HepG2 (cell line): Measurements from ENCODE around the gene DYTN. TPM values are rescaled to one million over a fixed set of nuclear protein-coding genes. Genes with fewer than 3 reads are reported as not detected.

ENCODE experiments used
- ATAC-seq: fragments of 200-7000 bp; cut with Tn5 transposase; 3 replicates; pipeline ENCODE4 v1.9.1; 2020; ENCODE audit warnings: mild to moderate bottlenecking, moderate library complexity
- BruUV-seq: library from RNA; stranded (reverse); fragments of 400-500 nt; replicated peaks from 2 replicates; lab custom pipeline; 2021; lab: Mats Ljungman, UMichigan
- CTCF ChIA-PET: fragments of 300-600 bp; formaldehyde crosslinking; extraction: SDS; loops from one replicate; lab custom pipeline; 2021; ENCODE audit warnings: low total read pairs, inconsistent platforms, low intra/inter-chr PET ratio; lab: Yijun Ruan, JAX
- POLR2A ChIA-PET: fragments of 350-600 bp; sonication (Branson Sonifier 250); formaldehyde crosslinking; loops from one replicate; lab custom pipeline; 2020; ENCODE audit warnings: antibody characterized with exemption, inconsistent platforms; lab: Yijun Ruan, JAX
- DNase-seq: peaks from one replicate; pipeline ENCODE4 v3.0.0-alpha.2; 2015; ENCODE audit warnings: low spot score
- FAIRE-seq: peaks from 3 replicates; lab custom pipeline; 2011; peaks lifted over from hg19 to GRCh38; lab: Jason Lieb, UNC
- H2AFZ ChIP-seq: one replicate; pipeline ENCODE4 v1.6.1; 2011; ENCODE audit warnings: low read length, inconsistent platforms
- H3K27ac ChIP-seq: fragments of 300-600 bp; 3 replicates; pipeline ENCODE4 v1.8.0; 2011; ENCODE audit warnings: mixed run types, mild to moderate bottlenecking, mixed read lengths, low read length, inconsistent platforms; ENCODE audit not compliant: insufficient read depth; ENCODE audit errors: extremely low read length
- H3K27me3 ChIP-seq, 2 experiments: fragments of 200-600 bp in 1 of 2; 2 replicates in 1 of 2; 3 replicates in 1 of 2; pipeline versions ENCODE4 v1.6.0 to v1.8.0; 2011; ENCODE audit warnings: low read length in 2 of 2, mild to moderate bottlenecking in 2 of 2, moderate library complexity in 2 of 2, inconsistent platforms in 1 of 2; ENCODE audit not compliant: insufficient read depth in 2 of 2, control insufficient read depth in 1 of 2
- H3K36me3 ChIP-seq, 2 experiments: fragments of 200-600 bp in 1 of 2; replicated peaks in 1 of 2; 2 replicates in 1 of 2; 3 replicates in 1 of 2; pipeline versions ENCODE4 v1.5.1 to v1.8.0; 2011; ENCODE audit warnings: low read length in 2 of 2, inconsistent platforms in 1 of 2; ENCODE audit not compliant: insufficient read depth in 2 of 2, control insufficient read depth in 1 of 2
- H3K4me1 ChIP-seq: 2 replicates; pipeline ENCODE4 v1.5.1; 2012; ENCODE audit warnings: low read length, inconsistent platforms; ENCODE audit not compliant: insufficient read depth
- H3K4me2 ChIP-seq: 2 replicates; pipeline ENCODE4 v1.6.0; 2011; ENCODE audit warnings: low read depth, low read length, inconsistent platforms
- H3K4me3 ChIP-seq, 3 experiments: fragments of 200-600 bp in 1 of 3; sonication (generic), shearing (Covaris generic) in 1 of 3; replicated peaks in 1 of 3; 2 replicates each; pipeline ENCODE4 v1.5.1; 2011 to 2016; ENCODE audit warnings: low read length in 3 of 3, inconsistent platforms in 2 of 3, low read depth in 2 of 3, mild to moderate bottlenecking in 2 of 3, control low read depth in 1 of 3, mixed read lengths in 1 of 3; ENCODE audit not compliant: insufficient read depth in 1 of 3
- H3K79me2 ChIP-seq: one replicate; pipeline ENCODE4 v1.6.1; 2011; ENCODE audit warnings: low read length, inconsistent platforms; ENCODE audit not compliant: insufficient read depth
- H3K9ac ChIP-seq: 2 replicates; pipeline ENCODE4 v1.6.0; 2011; ENCODE audit warnings: mild to moderate bottlenecking, low read depth, low read length, inconsistent platforms; ENCODE audit not compliant: insufficient read depth
- H3K9me3 ChIP-seq: 2 replicates; pipeline ENCODE4 v1.5.1; 2012; ENCODE audit warnings: mild to moderate bottlenecking, low read length
- H4K20me1 ChIP-seq: 2 replicates; pipeline ENCODE4 v1.6.0; 2011; ENCODE audit warnings: inconsistent platforms, mild to moderate bottlenecking, low read length, moderate library complexity; ENCODE audit not compliant: insufficient read depth
- HCFC1 ChIP-seq: fragments of 150-350 bp; IDR thresholded peaks from 2 replicates; pipeline ENCODE4 v1.6.1; 2014; ENCODE audit warnings: low read depth, low read length
- IRF9 ChIP-seq: sonication (generic); formaldehyde crosslinking; IDR thresholded peaks from 2 replicates; pipeline ENCODE4 v1.8.0; 2022; ENCODE audit warnings: missing genetic modification reagents, mild to moderate bottlenecking, borderline replicate concordance
- KDM1A ChIP-seq: IDR thresholded peaks from 2 replicates; pipeline ENCODE4 v1.6.1; 2016; ENCODE audit warnings: missing compliant biosample characterization
- KDM6A ChIP-seq: IDR thresholded peaks from 2 replicates; pipeline ENCODE4 v1.6.1; 2016; ENCODE audit warnings: low read depth
- MAFF ChIP-seq: IDR thresholded peaks from 2 replicates; pipeline ENCODE4 v1.6.1; 2011; ENCODE audit warnings: low read depth, low read length, improper control_type of control experiment
- MTF1 ChIP-seq: sonication (generic); formaldehyde crosslinking; IDR thresholded peaks from 2 replicates; pipeline ENCODE4 v1.5.0; 2020; ENCODE audit warnings: missing genetic modification reagents
- NCOA5 ChIP-seq: sonication (generic); formaldehyde crosslinking; IDR thresholded peaks from 2 replicates; pipeline ENCODE4 v1.4.0; 2020; ENCODE audit warnings: missing genetic modification reagents
- NR3C1 ChIP-seq: sonication (generic); formaldehyde crosslinking; IDR thresholded peaks from 2 replicates; pipeline ENCODE4 v1.4.0; 2020; ENCODE audit warnings: missing genetic modification reagents
- RBFOX2 ChIP-seq: fragments of 200-400 bp; formaldehyde crosslinking; IDR thresholded peaks from 2 replicates; pipeline ENCODE4 v1.6.1; 2017; ENCODE audit warnings: low read depth, mild to moderate bottlenecking, low read length
- ZFX ChIP-seq: sonication (generic); formaldehyde crosslinking; IDR thresholded peaks from 2 replicates; pipeline ENCODE4 v1.4.0; 2020; ENCODE audit warnings: mild to moderate bottlenecking, low read depth, missing genetic modification reagents, moderate library complexity
- ZFYVE20 ChIP-seq: sonication (generic); formaldehyde crosslinking; IDR thresholded peaks from 2 replicates; pipeline ENCODE4 v1.8.0; 2023; ENCODE audit warnings: low read depth, mild to moderate bottlenecking, moderate library complexity, missing genetic modification reagents, borderline replicate concordance
- ZNF253 ChIP-seq: sonication (generic); formaldehyde crosslinking; IDR thresholded peaks from 2 replicates; pipeline ENCODE4 v1.8.0; 2022; ENCODE audit warnings: mild to moderate bottlenecking, missing genetic modification reagents, borderline replicate concordance
- ZNF335 ChIP-seq: sonication (generic); formaldehyde crosslinking; IDR thresholded peaks from 2 replicates; pipeline ENCODE4 v1.4.0; 2020; ENCODE audit warnings: missing genetic modification reagents
- ZNF367 ChIP-seq: sonication (generic); formaldehyde crosslinking; IDR thresholded peaks from 2 replicates; pipeline ENCODE4 v1.4.0; 2020; ENCODE audit warnings: missing genetic modification reagents, borderline replicate concordance
- ZSCAN9 ChIP-seq: IDR thresholded peaks from 2 replicates; pipeline ENCODE4 v1.6.1; 2016; ENCODE audit warnings: borderline replicate concordance
- WGBS: methylation state at CpG from one replicate; pipeline ENCODE4 v1.1.6; 2017; ENCODE audit warnings: low lambda C conversion rate; 5-methylcytosine and 5-hydroxymethylcytosine counted together
- in situ Hi-C: cut with HindIII; loops from 2 replicates; pipeline ENCODE4 v1.10.0; 2017; ENCODE audit warnings: low pct_unique_long_range_greater_than_20kb; ENCODE audit not compliant: extremely low pct_ligation_motif_present
- intact Hi-C: fragments of 100-400 bp; cut with micrococcal nuclease; formaldehyde crosslinking; loops from one replicate; pipeline ENCODE4 v1.10.0; 2022; ENCODE audit not compliant: unreplicated experiment
- polyA plus RNA-seq, 8 experiments: library from polyadenylated mRNA; depleted of rRNA in 3 of 8; stranded (reverse) in 7 of 8; unstranded in 1 of 8; fragments of >200 nt; fragmentation: Illumina TruSeq in 4 of 8; extraction: Trizol in 4 of 8; gene quantifications; 2 replicates each; pipeline versions ENCODE4 v1.2.1 to v1.2.3, GENCODE V29; 2011 to 2016; ENCODE audit warnings: low read depth in 4 of 8, missing spikeins in 1 of 8, mixed read lengths in 1 of 8; ENCODE audit not compliant: insufficient read depth in 1 of 8
- total RNA-seq, 5 experiments: library from RNA; depleted of rRNA; stranded (reverse); fragments of >200 nt; fragmentation: Illumina TruSeq; extraction: Trizol; gene quantifications; 2 replicates each; pipeline ENCODE4 v1.2.3, GENCODE V29; 2016; ENCODE audit warnings: low read depth in 1 of 5
- TF ChIP-seq, protein P1 (sequence below): sonication (generic); formaldehyde crosslinking; IDR thresholded peaks from 2 replicates; pipeline ENCODE4 v1.4.0; 2020; ENCODE audit warnings: missing genetic modification reagents, mild to moderate bottlenecking, borderline replicate concordance

DYTN gene
- total and polyA plus RNA-seq, 2 of the 13 experiments (the other 11 are each of a cell fraction or from before 2014, with no cell fraction given): not detected

DNA sequence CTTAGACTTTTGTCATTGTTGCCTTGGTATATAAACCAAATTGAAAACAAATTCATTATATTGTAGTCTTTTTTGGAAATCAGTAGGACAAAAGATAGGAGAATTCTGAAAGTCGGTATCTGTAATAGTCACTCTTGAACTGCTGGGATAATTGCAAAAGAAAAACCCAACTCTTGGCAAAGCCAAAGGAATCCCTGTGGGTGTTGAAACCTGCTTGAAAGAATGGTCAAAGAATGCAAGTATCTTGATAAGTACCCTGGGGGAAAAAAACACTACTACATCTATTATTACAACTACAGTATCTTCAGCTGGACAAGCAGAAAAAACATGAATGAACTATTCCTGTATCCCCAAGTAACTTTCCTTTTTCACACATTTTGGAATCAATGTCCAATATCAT lies 83.2 kb downstream of the DYTN start:
- ChIA-PET POLR2A (no interaction called here), CTCF (no interaction called here)
- ATAC-seq: no peak
- no peak for FAIRE-seq
- Histone ChIP-seq H2AFZ (no peak overlapping the region), H3K9me3 (no peaks in the 10 kb centered on the region), H3K79me2 (no peaks in the 10 kb centered on the region), H3K4me1 (no peaks in the 10 kb centered on the region), H3K36me3 (no peaks in the 10 kb centered on the region), H3K27ac (no peak overlapping the region), H3K4me3 (no peak overlapping the region), H3K27me3 (no peaks in the 10 kb centered on the region), H4K20me1 (no peaks in the 10 kb centered on the region), H3K9ac (no peak overlapping the region), H3K4me2 (no peak overlapping the region)
- intact Hi-C loops: no loop called here
- no peak for DNase-seq
- TF ChIP-seq MAFF: no peak
- TF ChIP-seq NCOA5 (CRISPR knock-in tag): no peak
- TF ChIP-seq ZFYVE20: no peak
- TF ChIP-seq ZSCAN9 (CRISPR knock-in tag): no peak
- no peak for TF ChIP-seq HCFC1
- TF ChIP-seq KDM1A (CRISPR knock-in tag): no peak
- no peak for TF ChIP-seq NR3C1 (CRISPR knock-in tag)
- BruUV-seq: no TSS peak
- in situ Hi-C loops: no loop called here
- WGBS: 0% methylated on average over 1 of the region's 1 CpG

DNA sequence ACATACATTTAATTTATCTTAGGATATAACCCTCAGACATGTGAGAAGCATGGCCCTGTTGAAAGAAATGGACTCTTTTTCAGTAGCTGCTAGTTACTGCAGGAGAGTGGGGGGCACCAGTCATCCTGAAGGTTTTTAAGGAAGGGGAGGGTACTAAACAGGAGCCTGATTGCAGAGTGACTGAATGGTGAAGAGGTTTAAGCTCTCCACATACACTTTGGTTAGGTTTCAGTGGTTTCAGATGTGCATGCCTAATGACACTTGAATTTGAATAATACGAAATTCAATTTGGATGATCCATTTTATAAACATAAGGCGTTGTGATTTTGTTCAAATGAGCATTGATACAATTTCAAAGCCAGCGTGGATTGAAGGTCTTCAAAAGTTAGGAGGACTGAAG lies 86.9 kb downstream of the DYTN start:
- ATAC-seq: no peak
- 4% methylated on average over 3 of the region's 3 CpGs for WGBS
- ChIA-PET POLR2A (no interaction called here), CTCF (no interaction called here)
- Histone ChIP-seq H3K9me3 (no peaks in the 10 kb centered on the region), H4K20me1 (no peaks in the 10 kb centered on the region), H3K4me1 (no peaks in the 10 kb centered on the region), H3K9ac (no peak overlapping the region), H2AFZ (no peak overlapping the region), H3K27me3 (peaks cover 0 to 8% of the 10 kb centered on the region in 2 experiments; a peak in 1 of 5 replicates), H3K27ac (no peak overlapping the region), H3K4me3 (no peak overlapping the region), H3K36me3 (no peaks in the 10 kb centered on the region), H3K4me2 (no peak overlapping the region), H3K79me2 (no peaks in the 10 kb centered on the region)
- intact Hi-C loops: no loop called here
- TF ChIP-seq ZNF335 (CRISPR knock-in tag) (no peak), IRF9 (CRISPR knock-in tag) (no peak), ZNF253 (CRISPR knock-in tag) (no peak), KDM6A (CRISPR knock-in tag) (no peak), RBFOX2 (no peak), MTF1 (no peak), ZFX (CRISPR knock-in tag) (no peak), ZNF367 (CRISPR knock-in tag) (no peak)
- TF ChIP-seq, protein P1, sequence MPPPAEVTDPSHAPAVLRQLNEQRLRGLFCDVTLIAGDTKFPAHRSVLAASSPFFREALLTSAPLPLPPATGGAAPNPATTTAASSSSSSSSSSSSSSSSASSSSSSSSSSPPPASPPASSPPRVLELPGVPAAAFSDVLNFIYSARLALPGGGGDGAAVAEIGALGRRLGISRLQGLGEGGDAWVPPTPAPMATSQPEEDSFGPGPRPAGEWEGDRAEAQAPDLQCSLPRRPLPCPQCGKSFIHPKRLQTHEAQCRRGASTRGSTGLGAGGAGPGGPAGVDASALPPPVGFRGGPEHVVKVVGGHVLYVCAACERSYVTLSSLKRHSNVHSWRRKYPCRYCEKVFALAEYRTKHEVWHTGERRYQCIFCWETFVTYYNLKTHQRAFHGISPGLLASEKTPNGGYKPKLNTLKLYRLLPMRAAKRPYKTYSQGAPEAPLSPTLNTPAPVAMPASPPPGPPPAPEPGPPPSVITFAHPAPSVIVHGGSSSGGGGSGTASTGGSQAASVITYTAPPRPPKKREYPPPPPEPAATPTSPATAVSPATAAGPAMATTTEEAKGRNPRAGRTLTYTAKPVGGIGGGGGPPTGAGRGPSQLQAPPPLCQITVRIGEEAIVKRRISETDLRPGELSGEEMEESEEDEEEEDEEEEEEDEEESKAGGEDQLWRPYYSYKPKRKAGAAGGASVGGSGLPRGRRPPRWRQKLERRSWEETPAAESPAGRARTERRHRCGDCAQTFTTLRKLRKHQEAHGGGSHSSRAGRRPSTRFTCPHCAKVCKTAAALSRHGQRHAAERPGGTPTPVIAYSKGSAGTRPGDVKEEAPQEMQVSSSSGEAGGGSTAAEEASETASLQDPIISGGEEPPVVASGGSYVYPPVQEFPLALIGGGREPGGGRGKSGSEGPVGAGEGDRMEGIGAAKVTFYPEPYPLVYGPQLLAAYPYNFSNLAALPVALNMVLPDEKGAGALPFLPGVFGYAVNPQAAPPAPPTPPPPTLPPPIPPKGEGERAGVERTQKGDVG (CRISPR knock-in tag): no peak
- no peak for DNase-seq
- no peak for FAIRE-seq
- in situ Hi-C loops: no loop called here
- no TSS peak for BruUV-seq
